GM19239 (cell line): ENCODE results near the gene HLA-DPA1.

ENCODE experiments used
- DNase-seq: peaks from one replicate; pipeline ENCODE4 v3.0.0; 2011; ENCODE audit warnings: low spot score; ENCODE audit not compliant: insufficient read length
- FAIRE-seq: peaks from 2 replicates; lab custom pipeline; 2011; peaks lifted over from hg19 to GRCh38; lab: Jason Lieb, UNC

HLA-DPA1 gene

GRCh38 chr6:33023536-33023935 is 49.9 kb downstream of the HLA-DPA1 start:
- DNase-seq (no peak), FAIRE-seq (no peak)

- DNase-seq = no peak
- FAIRE-seq = no peak
Measured at GRCh38 chr6:33021917-33022316, 51.5 kb downstream of the HLA-DPA1 start.

- no peak for FAIRE-seq
- no peak for DNase-seq
Measured at GRCh38 chr6:33019372-33019771, 54.1 kb downstream of the HLA-DPA1 start.

GRCh38 chr6:33018904-33019303 is 54.5 kb downstream of the HLA-DPA1 start:
- DNase-seq (no peak), FAIRE-seq (peak; percentile 99)

GRCh38 chr6:33018418-33018817 is 55.0 kb downstream of the HLA-DPA1 start:
- FAIRE-seq (no peak), DNase-seq (no peak)

GRCh38 chr6:33017694-33018353 is 55.6 kb downstream of the HLA-DPA1 start:
- DNase-seq (no peak), FAIRE-seq (peak; percentile 92)

- DNase-seq (no peak), FAIRE-seq (peak; percentile 61)
Measured at GRCh38 chr6:33017018-33017417, 56.4 kb downstream of the HLA-DPA1 start.

GRCh38 chr6:33015798-33016197 is 57.7 kb downstream of the HLA-DPA1 start:
- peak; percentile 45 for FAIRE-seq
- DNase-seq = no peak

- DNase-seq (no peak), FAIRE-seq (peak; percentile 100)
Measured at GRCh38 chr6:33014841-33015634, 58.4 kb downstream of the HLA-DPA1 start.
